NCI-H128 (cell line): ENCODE results near the gene CNRIP1.
"Not testable (repeated sequence)": the region's sequence is repeated elsewhere in the genome, so short reads cannot be mapped to it uniquely, and the experiment has no call there.

Experiments
- DNase-seq: peaks from one replicate; lab custom pipeline; 2025; ENCODE audit not compliant: unreplicated experiment; lab: John Stamatoyannopoulos, UW

CNRIP1 gene

DNA sequence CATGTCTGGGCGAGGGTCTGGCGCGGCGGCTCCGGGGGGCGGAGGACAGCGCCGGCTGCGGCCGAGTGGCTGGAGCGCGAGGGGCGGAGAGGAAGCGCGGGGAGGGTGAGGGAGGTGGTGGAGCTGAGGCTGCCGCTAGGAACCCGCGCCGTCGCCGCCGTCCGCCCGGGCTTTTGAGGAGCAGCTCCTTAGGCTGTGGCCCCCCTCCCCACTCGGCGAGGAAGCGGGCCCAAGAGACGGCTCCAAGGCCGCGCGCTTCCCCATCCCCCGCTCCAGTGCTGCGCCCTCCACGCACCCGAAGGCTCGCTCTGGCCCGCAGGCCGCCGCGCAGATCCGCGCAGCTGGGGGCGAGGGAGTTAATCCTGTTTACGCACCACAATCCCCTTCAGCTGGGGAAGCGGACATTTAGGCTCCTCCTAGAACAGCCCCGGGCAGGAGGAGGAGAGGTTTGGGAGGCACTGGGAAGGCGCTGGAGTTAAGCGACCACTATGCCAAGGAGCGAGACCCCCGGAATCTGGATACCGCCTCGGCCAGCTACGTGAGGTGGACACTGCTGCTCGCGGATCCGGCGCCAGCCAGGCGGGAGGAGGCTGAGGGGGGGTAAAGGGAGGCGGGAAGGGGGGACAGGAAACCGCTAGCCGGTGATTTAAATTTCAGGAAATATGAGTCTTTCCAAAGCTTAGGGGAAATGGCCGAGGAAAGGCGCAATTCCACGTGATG lies at the start of gene CNRIP1:
Gene CNRIP1 (minus strand): TSS at position 552 of the 720 bp plus-strand sequence. CDS start 549 bp downstream, at position 3.
- no peak for DNase-seq

DNA sequence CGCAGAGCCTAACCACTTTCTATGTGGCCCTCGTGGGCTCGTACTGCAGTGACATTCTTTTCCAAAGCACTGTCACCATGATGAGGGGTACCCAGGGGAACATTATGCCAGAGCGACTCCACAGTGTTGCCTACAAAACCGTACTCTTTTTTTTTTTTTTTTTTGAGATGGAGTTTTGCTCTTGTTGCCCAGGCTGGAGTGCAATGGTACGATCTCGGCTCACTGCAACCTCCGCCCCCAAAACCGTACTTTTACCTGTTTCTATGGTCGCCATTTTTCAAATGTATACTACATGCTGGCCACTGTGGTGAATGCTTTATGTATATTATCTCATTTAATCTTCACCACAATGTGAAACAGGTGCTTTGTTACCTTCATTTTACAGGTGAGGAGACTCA lies 49.6 kb upstream of the CNRIP1 start:
- DNase-seq, result no peak

GRCh38 chr2:68368654-68369336 lies 49.0 kb upstream of the CNRIP1 start:
- no peak for DNase-seq

- no peak for DNase-seq
Measured at GRCh38 chr2:68367953-68368653, 48.4 kb upstream of the CNRIP1 start.

DNA sequence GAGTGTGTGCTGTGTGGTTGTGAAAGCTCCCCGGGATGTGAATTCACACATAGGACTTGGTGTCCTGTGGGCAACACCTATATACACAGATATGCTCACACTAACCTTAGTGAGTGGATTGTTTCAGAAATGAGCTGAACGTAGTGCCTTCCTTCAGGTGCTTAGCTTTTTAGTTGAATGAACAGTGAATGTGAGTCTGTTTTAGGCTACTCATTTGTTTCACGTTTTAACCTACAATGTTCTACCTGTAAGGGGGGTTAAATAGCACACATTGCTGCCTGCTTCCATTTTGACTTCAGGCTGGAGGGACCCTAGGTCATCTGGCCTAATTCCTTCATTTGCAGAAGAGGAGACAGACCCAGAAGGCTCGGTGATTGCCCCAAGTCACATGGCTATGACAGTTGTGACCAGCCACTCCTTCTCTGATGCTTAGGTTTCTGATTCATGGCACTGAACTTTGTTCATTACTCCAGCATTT lies 46.4 kb upstream of the CNRIP1 start:
- DNase-seq, result no peak

DNA sequence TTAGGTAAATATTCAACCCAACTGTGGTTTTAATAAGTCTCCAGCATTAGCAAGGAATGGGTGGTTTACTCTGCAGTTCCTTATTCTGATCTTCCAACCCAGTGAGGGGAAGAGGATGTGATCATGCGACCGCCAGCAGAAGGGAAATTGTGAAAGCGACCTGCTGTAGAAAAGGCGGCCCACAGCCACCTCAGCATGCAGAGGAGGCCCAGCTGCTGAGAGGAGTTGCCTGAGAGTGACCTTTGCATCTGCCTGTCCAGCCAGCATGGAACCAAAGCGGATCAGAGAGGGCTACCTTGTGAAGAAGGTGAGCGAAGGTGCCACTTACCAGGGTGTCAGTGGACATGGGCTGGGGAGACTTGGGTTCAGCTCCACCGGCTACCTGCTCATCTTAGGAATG lies 45.3 kb upstream of the CNRIP1 start, which contains the start of gene PLEK:
Gene PLEK (plus strand): TSS at position 196 of the 400 bp plus-strand sequence. CDS start 70 bp downstream, at position 266.
- no peak for DNase-seq

- DNase-seq, result no peak
Measured at GRCh38 chr2:68363721-68364120, 44.0 kb upstream of the CNRIP1 start.

GRCh38 chr2:68362749-68363148 lies 43.0 kb upstream of the CNRIP1 start:
- DNase-seq, result no peak

GRCh38 chr2:68362069-68362468 lies 42.3 kb upstream of the CNRIP1 start:
- DNase-seq, result no peak

- DNase-seq, result no peak
Measured at GRCh38 chr2:68359889-68360288, 40.1 kb upstream of the CNRIP1 start.

- no peak for DNase-seq
Measured at GRCh38 chr2:68357605-68358337, 38.0 kb upstream of the CNRIP1 start.

DNA sequence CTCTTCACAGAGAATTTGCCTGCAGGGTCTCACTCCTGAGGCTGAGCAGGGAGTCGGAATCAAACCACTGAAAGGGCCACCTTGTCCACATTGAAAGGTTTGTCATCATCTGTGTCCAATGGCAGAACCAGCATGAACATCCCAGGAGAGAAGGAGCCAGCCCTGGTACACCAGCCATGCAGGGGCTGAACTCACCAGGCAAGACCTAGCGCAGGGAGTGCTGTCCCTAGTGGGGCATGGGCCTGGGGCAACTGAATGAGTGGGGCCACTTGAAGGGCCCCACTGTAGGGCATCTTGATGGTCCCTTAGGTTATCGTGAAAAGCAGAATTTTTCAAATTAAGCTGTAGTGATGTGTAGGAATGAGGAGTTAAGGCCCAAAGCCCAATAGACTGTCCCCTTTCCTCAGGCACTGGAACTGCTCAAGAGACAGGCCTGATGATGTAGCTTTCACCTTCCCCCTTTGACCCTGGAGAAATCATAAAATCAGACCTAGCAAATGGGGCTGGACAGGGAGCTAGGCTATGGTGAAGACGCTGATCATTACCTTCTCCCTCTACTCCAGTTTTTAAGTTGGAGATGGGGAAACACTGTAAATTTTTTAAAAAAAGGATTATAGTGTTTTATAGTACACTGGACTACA lies 37.0 kb upstream of the CNRIP1 start:
- no peak for DNase-seq

DNA sequence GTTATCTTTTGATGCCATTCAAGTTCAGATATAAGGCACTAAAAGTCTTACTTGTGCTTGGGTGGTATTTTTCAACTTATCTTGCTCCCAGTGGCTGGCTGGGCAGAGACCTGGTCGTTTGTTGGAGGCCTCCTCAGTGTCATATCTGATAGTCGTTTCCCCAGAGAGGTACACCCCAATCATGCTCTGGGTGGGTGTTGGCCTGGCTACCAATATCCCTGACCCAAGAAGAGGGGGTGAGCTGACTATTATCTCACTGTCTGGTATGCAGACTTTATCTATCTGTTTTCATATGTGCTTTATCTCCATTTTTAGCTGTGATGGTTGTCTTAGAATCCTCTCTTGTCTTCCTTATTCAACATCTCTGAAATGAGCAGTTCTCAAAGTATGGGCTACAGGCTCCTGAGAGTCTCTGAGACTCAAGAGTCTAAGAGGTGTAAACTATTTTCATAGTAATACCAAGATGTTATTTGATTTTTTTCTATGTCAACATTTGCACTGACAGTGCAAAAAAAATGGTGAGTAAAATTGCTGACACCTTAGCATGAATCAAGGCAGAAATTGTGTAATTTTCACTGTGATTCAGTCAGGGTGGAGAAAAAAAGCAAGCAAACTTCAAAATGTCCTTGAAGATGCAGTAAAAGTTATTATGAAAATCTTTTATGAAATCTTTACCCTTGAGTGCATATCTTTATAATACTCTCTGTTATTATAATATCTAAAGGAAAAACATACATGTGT lies 33.1 kb upstream of the CNRIP1 start:
- no peak for DNase-seq

GRCh38 chr2:68351997-68352396 lies 32.2 kb upstream of the CNRIP1 start:
- DNase-seq, result no peak

DNA sequence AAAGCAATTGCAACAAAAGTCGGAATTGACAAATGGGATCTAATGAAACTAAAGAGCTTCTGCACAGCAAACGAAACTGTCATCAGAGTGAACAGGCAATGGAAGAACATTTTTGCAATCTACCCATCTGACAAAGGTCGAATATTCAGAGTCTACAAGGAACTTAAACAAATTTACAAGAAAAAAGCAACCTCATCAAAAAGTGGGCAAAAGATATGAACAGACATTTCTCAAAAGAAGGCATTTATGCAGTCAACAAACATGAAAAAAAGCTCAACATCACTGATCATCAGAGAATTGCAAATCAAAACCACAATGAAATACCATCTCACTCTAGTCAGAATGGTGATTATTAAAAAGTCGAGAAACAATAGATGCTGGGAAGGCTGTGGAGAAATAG lies 29.3 kb upstream of the CNRIP1 start:
- DNase-seq, result not testable (repeated sequence)

- DNase-seq, result no peak
Measured at GRCh38 chr2:68345129-68345875, 25.6 kb upstream of the CNRIP1 start.

- no peak for DNase-seq
Measured at GRCh38 chr2:68344031-68344430, 24.3 kb upstream of the CNRIP1 start.

GRCh38 chr2:68342470-68342869 lies 22.7 kb upstream of the CNRIP1 start:
- no peak for DNase-seq

DNA sequence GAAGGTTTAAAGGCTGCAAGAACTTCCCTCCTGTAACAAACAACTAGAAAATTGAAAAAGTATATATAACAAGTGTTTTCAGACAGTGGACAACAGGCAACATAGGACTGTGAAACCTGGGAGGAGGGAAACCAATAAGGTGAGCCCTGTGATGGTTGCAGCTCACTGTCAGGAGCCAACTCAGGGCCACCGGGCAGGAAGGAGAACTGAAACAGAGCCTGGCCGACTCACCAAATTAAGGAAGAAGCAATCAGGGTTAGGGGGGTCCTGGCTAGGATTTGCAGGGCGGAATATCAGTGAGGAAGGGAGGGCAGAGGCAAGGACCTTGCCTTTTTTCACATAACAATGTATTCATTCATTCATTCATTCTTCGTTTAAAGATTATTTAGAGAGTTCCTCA lies 21.8 kb upstream of the CNRIP1 start:
- no peak for DNase-seq
